ENCODE measurements around the gene RASSF10. TPM values are rescaled to one million over a fixed set of nuclear protein-coding genes. Genes with fewer than 3 reads are reported as not detected.

RASSF10 gene
- total RNA-seq, 8 experiments from 2014 or later = 0.24 to 4.4 (median 0.67) TPM; not detected in 1

DNA sequence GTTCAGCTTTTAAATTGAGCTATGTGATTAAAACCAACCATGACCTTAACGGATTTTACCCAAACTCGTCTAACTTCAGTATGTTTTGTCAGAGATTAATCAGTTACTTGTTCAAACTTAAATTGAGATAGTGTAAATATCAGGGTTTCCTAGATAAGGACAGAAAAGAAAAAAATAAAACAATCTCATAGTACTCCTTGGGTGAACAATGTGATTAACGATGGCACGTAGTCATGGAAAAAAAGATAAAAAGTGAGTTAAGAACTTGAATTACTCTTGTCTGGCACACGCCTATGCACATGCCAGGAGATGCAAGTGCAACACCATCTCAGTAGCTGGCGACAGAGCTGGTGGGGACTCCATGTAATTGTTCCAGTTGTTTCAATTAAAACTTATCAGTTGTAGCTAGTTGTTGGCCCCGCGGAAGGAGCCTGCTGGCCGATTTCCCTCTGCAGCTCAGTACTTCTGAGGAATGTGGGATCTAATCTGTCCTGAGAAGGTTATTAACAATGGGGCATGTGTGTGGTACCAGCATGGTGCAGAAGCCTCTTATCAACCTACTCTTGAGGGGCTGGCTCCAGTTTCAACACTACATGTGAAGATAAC, 3.0 kb downstream of the RASSF10 start:
- no peak for ATAC-seq (replicated peaks in 6 of 8)
- 49 to 94% (median 82%) methylated on average over 2 to 9 of the region's 9 CpGs for WGBS, 10 experiments
- H3K27ac ChIP-seq = no peak overlapping the region
- no peak overlapping the region for H3K4me3 ChIP-seq
- peaks cover 0 to 18% of the 10 kb centered on the region in 2 donors for H3K4me1 ChIP-seq (replicated peaks in 1 of 2)
- in situ Hi-C loops (cut with MboI; ENCODE audit: low pct_unique_long_range_greater_than_20kb in 2 of 9, low sequenced_read_pairs in 9 of 9, unreplicated experiment in 9 of 9) = no loop called here

DNA sequence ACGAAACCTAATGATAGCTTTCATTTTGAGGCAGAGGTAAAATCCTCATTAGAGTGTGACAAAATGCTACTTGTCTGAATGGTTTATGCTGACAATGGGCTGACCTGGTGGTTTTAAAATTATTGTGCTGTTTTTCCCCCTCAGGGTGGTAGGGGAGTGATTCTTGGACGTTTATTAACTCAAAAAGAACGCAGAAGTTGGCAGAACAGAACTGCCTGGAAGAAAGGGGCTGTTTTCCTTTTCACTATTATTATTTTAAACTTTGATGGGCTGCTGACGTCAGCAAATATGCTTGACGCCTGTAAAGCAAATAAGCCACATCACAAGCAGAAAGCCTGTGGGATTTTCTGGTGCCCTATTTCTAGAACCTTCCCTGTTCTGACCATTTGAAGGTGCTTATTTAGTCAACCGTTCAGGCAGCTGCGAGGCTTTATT, 4.0 kb downstream of the RASSF10 start:
- WGBS, 10 experiments = 18 to 83% (median 49%) methylated on average over 4 to 7 of the region's 7 CpGs
- Histone ChIP-seq H3K27ac (no peak overlapping the region), H3K4me3 (no peak overlapping the region), H3K4me1 (replicated peaks in 1 of 2) (peaks cover 0 to 18% of the 10 kb centered on the region in 2 donors)
- no peak for ATAC-seq (replicated peaks in 6 of 8)
- in situ Hi-C loops (cut with MboI; ENCODE audit: low pct_unique_long_range_greater_than_20kb in 2 of 9, low sequenced_read_pairs in 9 of 9, unreplicated experiment in 9 of 9) = no loop called here

DNA sequence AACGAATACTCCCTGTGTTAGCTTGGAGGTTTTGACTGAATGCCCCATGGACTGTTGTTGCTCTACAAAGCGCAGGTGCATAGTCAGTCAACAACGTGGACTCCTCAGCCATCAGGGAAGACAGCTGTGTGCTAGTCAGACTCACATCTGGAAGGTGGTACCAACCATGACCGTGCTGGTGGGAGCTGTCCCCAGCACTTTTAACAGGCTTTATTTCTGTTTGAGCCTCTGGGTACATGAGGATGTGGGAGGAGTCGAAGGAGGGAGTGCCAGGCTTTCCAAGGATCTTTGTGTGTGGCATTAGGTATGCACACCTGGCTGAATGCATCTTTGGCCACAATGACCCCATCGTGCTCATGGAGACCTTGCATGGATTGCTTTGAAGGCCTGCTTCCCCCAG, 6.6 kb downstream of the RASSF10 start:
- H3K4me1 ChIP-seq (replicated peaks in 1 of 2) = peaks cover 0 to 12% of the 10 kb centered on the region in 2 donors
- WGBS, 10 experiments = 20 to 78% (median 61%) methylated on average over 1 to 5 of the region's 6 CpGs
- no peak for ATAC-seq (replicated peaks in 6 of 8)
- in situ Hi-C loops (cut with MboI; ENCODE audit: low pct_unique_long_range_greater_than_20kb in 2 of 9, low sequenced_read_pairs in 9 of 9, unreplicated experiment in 9 of 9) = no loop called here
- H3K27ac ChIP-seq = no peak overlapping the region
- H3K4me3 ChIP-seq = no peak overlapping the region

GRCh38 chr11:13016415-13016814, 7.3 kb downstream of the RASSF10 start:
- no peak overlapping the region for H3K27ac ChIP-seq
- H3K4me3 ChIP-seq = no peak overlapping the region
- in situ Hi-C loops (cut with MboI; ENCODE audit: low pct_unique_long_range_greater_than_20kb in 2 of 9, low sequenced_read_pairs in 9 of 9, unreplicated experiment in 9 of 9) = no loop called here
- H3K4me1 ChIP-seq (replicated peaks in 1 of 2) = peaks cover 0 to 12% of the 10 kb centered on the region in 2 donors
- peak in 1 of 8 experiments; percentile 49 for ATAC-seq (replicated peaks in 6 of 8)

DNA sequence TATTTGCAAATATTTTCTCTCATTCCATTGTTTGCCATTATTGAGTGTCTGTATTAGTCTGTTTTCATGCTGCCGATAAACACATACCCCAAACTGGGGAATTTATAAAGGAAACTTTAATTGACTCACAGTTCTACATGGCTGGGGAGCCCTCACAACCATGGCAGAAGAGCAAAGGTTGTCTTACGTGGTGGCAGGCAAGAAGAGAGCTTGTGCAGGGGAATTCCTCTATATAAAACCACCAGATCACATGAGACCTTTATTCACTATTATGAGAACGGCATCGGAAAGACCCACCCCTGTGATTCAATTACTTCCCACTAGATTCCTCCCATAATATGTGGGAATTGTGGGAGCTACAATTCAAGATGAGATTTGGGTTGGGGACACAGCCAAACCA, 10.2 kb downstream of the RASSF10 start:
- Histone ChIP-seq H3K4me1 (replicated peaks in 1 of 2) (no peaks in the 10 kb centered on the region), H3K27ac (no peak overlapping the region), H3K4me3 (no peak overlapping the region)
- WGBS, 10 experiments = 53 to 100% (median 81%) methylated on average over 2 to 4 of the region's 4 CpGs; no CpG with 5 or more reads in 2 of the 10 experiments
- no peak for ATAC-seq (replicated peaks in 6 of 8)
- in situ Hi-C loops (cut with MboI; ENCODE audit: low pct_unique_long_range_greater_than_20kb in 2 of 9, low sequenced_read_pairs in 9 of 9, unreplicated experiment in 9 of 9) = no loop called here

DNA sequence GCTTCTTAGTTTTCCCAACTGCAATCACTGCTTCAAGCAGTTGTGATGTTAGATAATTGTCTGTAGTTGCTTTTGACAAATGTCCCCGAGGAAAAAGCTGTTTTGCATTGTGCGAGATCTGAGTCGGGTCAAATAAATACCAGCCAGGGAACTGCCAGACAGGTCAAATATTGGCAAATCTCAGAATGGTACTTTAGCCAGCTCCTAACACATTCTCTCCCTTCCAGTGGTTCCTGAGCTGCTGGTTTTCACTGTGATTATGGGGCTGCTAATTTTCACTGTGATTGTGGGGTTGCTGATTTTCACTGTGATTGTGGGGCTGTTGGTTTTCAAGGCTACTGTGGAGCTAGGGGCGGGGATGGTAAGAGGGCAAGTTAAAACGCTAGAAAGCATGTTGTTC, 14.3 kb downstream of the RASSF10 start:
- Histone ChIP-seq H3K4me3 (no peak overlapping the region), H3K4me1 (replicated peaks in 1 of 2) (peaks cover 0 to 5% of the 10 kb centered on the region in 2 donors), H3K27ac (no peak overlapping the region)
- in situ Hi-C loops (cut with MboI; ENCODE audit: low pct_unique_long_range_greater_than_20kb in 2 of 9, low sequenced_read_pairs in 9 of 9, unreplicated experiment in 9 of 9) = no loop called here
- 13 to 100% (median 52%) methylated on average over 1 to 5 of the region's 5 CpGs; no CpG with 5 or more reads in 1 of the 10 experiments for WGBS, 10 experiments
- peak in 1 of 8 experiments; percentile 39 for ATAC-seq (replicated peaks in 6 of 8)

DNA sequence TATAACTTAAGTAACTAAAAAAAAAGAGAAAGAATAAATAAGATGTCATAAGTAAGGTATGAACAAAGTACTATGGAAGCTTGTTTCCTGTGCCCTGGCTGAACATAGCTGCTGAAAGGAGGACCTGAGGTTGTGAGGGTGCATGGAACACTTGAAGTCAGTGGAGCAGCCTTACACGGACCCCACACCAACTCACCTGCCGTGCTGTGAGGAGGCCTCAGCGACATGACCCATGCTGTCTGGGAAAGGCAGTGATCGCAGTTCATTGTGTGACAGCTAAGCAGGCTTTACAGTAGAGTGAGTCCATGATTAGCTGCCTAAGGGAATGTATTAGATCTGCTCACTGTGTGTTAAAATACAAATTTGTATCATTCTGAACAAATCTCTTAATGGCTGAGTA, 17.6 kb downstream of the RASSF10 start:
- 20 to 90% (median 68%) methylated on average over 1 to 4 of the region's 4 CpGs; no CpG with 5 or more reads in 4 of the 10 experiments for WGBS, 10 experiments
- no peak for ATAC-seq (replicated peaks in 6 of 8)
- H3K4me3 ChIP-seq = no peak overlapping the region
- H3K4me1 ChIP-seq (replicated peaks in 1 of 2) = peaks cover 0 to 5% of the 10 kb centered on the region in 2 donors
- no peak overlapping the region for H3K27ac ChIP-seq
- in situ Hi-C loops (cut with MboI; ENCODE audit: low pct_unique_long_range_greater_than_20kb in 2 of 9, low sequenced_read_pairs in 9 of 9, unreplicated experiment in 9 of 9) = no loop called here

GRCh38 chr11:13028322-13028721, 19.2 kb downstream of the RASSF10 start:
- 0 to 100% (median 67%) methylated on average over 1 to 3 of the region's 3 CpGs; no CpG with 5 or more reads in 2 of the 10 experiments for WGBS, 10 experiments
- no peak for ATAC-seq (replicated peaks in 6 of 8)
- Histone ChIP-seq H3K27ac (no peak overlapping the region), H3K4me1 (replicated peaks in 1 of 2) (peaks cover 0 to 5% of the 10 kb centered on the region in 2 donors), H3K4me3 (no peak overlapping the region)
- in situ Hi-C loops (cut with MboI; ENCODE audit: low pct_unique_long_range_greater_than_20kb in 2 of 9, low sequenced_read_pairs in 9 of 9, unreplicated experiment in 9 of 9) = no loop called here

GRCh38 chr11:13029872-13030271, 20.8 kb downstream of the RASSF10 start:
- no peak overlapping the region for H3K27ac ChIP-seq
- no peak overlapping the region for H3K4me3 ChIP-seq
- H3K4me1 ChIP-seq (replicated peaks in 1 of 2) = peaks cover 0 to 5% of the 10 kb centered on the region in 2 donors
- no peak for ATAC-seq (replicated peaks in 6 of 8)
- WGBS, 10 experiments = 23 to 92% (median 77%) methylated on average over 1 to 3 of the region's 3 CpGs
- in situ Hi-C loops (cut with MboI; ENCODE audit: low pct_unique_long_range_greater_than_20kb in 2 of 9, low sequenced_read_pairs in 9 of 9, unreplicated experiment in 9 of 9) = no loop called here

DNA sequence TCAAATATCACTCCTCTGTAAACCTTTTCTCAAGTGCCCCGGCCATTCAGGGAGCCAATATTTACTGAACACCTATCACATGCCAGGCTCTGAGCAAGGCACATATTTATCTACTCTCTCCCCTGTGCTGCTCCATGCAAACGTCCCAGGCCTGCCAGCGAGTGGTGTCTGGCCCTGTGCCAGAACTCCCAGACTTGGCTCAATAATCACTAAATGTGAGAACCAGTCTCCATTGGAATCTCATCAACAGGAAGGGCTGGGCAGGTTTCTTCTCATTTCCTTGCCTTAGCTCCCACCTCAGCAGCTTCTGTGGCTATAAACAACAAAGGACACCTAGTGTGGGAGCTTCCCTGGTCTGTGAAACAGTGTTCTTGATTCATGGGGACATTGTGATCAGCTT, 21.7 kb downstream of the RASSF10 start:
- Histone ChIP-seq H3K27ac (no peak overlapping the region), H3K4me1 (replicated peaks in 1 of 2) (peaks cover 0 to 5% of the 10 kb centered on the region in 2 donors), H3K4me3 (no peak overlapping the region)
- in situ Hi-C loops (cut with MboI; ENCODE audit: low pct_unique_long_range_greater_than_20kb in 2 of 9, low sequenced_read_pairs in 9 of 9, unreplicated experiment in 9 of 9) = no loop called here
- WGBS, 10 experiments = 0 to 86% (median 51%) methylated on average over 1 to 3 of the region's 3 CpGs; no CpG with 5 or more reads in 2 of the 10 experiments
- ATAC-seq (replicated peaks in 6 of 8) = peak in 3 of 8 experiments; percentile 19 to 90 (median 35)

DNA sequence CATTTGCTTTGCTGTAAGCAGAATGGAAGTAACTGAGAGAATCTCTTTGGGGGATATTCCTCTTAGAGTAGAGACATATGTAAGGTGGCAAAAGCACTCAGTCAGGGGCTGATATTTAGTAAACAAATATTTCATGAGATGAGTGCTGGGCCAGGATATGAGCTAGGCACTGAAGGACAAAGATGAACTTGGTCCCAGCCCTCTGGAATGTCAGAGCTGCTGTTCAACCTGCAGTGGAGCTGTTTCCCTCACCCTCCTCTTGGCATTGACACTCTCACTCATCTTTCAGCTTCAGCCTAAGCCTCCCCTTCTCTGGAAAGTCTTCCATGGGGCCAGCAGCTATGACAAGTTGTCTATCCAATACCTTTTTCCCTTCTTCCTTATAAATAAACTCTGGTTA, 22.2 kb downstream of the RASSF10 start:
- H3K4me3 ChIP-seq = no peak overlapping the region
- in situ Hi-C loops (cut with MboI; ENCODE audit: low pct_unique_long_range_greater_than_20kb in 2 of 9, low sequenced_read_pairs in 9 of 9, unreplicated experiment in 9 of 9) = no loop called here

DNA sequence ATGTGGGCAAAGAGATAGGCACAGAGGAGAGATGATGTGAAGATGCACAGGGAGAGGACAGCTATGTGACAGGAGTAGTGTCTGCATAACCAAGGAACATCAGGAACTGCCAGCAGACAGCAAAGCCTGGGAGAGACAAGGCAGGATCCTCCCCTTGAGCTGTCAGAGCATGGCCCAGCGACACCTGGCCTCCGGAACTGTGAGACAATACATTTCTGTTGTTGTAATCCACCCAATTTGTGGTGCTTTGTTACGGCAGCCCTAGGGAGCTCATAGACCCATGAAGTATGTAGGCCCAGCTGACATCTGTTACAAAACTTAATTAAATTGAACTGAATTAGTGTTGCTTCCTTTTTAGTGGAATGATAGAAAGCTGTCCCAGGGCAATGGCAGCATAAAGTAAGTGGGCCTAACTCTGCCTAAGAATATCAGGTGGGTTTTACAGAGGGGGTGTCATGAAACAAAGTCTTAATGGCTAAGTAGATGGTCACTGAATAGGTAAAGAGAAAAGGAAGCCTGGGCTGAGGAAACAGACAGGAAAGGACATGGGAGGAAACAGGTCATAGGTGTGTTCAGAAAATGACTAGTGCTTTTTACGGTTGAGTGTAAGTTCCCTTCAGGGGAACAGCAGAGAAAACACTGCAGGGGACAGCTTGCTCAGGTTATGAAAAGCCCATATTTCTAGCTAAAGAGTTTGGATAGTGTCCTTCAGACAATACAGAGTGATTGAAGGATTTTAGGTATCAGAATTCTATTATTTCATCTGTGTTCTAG, 24.8 kb downstream of the RASSF10 start:
- in situ Hi-C loops (cut with MboI; ENCODE audit: low pct_unique_long_range_greater_than_20kb in 2 of 9, low sequenced_read_pairs in 9 of 9, unreplicated experiment in 9 of 9) = no loop called here
- WGBS, 10 experiments = 0 to 100% (median 64%) methylated on average over 1 to 4 of the region's 4 CpGs; no CpG with 5 or more reads in 1 of the 10 experiments
- H3K27ac ChIP-seq = no peak overlapping the region
- no peak overlapping the region for H3K4me3 ChIP-seq
- ATAC-seq (replicated peaks in 6 of 8) = no peak
- H3K4me1 ChIP-seq (replicated peaks in 1 of 2) = peaks cover 0 to 4% of the 10 kb centered on the region in 2 donors

More for the DNA sequence above, 22.2 kb downstream of the RASSF10 start:
- H3K4me1 ChIP-seq (replicated peaks in 1 of 2) = peaks cover 0 to 5% of the 10 kb centered on the region in 2 donors
- no peak overlapping the region for H3K27ac ChIP-seq
- ATAC-seq (replicated peaks in 6 of 8) = no peak

- in situ Hi-C loops (cut with MboI; ENCODE audit: low pct_unique_long_range_greater_than_20kb in 2 of 9, low sequenced_read_pairs in 9 of 9, unreplicated experiment in 9 of 9) = no loop called here
- no peak overlapping the region for H3K27ac ChIP-seq
- no peak for ATAC-seq (replicated peaks in 6 of 8)
- peaks cover 0 to 4% of the 10 kb centered on the region in 2 donors for H3K4me1 ChIP-seq (replicated peaks in 1 of 2)
- no peak overlapping the region for H3K4me3 ChIP-seq
- WGBS, 10 experiments = 0 to 100% (median 78%) methylated on average over 1 to 4 of the region's 4 CpGs
Observed at GRCh38 chr11:13035711-13036110, 26.6 kb downstream of the RASSF10 start.

GRCh38 chr11:13036235-13036634, 27.1 kb downstream of the RASSF10 start:
- in situ Hi-C loops (cut with MboI; ENCODE audit: low pct_unique_long_range_greater_than_20kb in 2 of 9, low sequenced_read_pairs in 9 of 9, unreplicated experiment in 9 of 9) = no loop called here
- Histone ChIP-seq H3K4me3 (no peak overlapping the region), H3K4me1 (replicated peaks in 1 of 2) (peaks cover 0 to 4% of the 10 kb centered on the region in 2 donors), H3K27ac (no peak overlapping the region)
- no peak for ATAC-seq (replicated peaks in 6 of 8)

Data from motor neuron (in vitro differentiated cells).